ENCODE data around the gene CPN2.

CPN2 gene

DNA sequence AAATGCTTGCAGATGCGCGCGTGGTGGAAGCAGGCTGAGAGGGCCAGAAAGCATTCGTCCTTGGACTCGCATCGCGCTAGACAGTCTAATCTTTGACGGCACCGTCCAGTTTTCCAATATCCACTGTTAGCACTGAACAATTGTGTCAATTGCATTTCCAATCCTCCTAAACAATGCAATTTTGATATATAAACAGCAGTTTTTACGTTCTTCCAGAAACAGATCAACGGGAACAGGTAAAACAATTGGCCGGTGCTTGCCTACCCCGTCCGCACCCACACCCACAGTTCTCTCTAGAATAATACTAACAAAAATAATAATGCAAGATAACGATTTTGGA lies 17.2 kb downstream of the CPN2 start:
- no peaks in the 10 kb centered on the region for H3K36me3 ChIP-seq (ENCODE audit: insufficient read depth, low read length)
- no peaks in the 10 kb centered on the region; the same call in 1 of the 2 replicates for H3K4me1 ChIP-seq (ENCODE audit: insufficient read depth, low read length)
- no peak overlapping the region for H3K9ac ChIP-seq (ENCODE audit: low read depth, low read length)
- no peaks in the 10 kb centered on the region for H3K9me3 ChIP-seq (ENCODE audit: control insufficient read depth, insufficient read depth, low read length)

DNA sequence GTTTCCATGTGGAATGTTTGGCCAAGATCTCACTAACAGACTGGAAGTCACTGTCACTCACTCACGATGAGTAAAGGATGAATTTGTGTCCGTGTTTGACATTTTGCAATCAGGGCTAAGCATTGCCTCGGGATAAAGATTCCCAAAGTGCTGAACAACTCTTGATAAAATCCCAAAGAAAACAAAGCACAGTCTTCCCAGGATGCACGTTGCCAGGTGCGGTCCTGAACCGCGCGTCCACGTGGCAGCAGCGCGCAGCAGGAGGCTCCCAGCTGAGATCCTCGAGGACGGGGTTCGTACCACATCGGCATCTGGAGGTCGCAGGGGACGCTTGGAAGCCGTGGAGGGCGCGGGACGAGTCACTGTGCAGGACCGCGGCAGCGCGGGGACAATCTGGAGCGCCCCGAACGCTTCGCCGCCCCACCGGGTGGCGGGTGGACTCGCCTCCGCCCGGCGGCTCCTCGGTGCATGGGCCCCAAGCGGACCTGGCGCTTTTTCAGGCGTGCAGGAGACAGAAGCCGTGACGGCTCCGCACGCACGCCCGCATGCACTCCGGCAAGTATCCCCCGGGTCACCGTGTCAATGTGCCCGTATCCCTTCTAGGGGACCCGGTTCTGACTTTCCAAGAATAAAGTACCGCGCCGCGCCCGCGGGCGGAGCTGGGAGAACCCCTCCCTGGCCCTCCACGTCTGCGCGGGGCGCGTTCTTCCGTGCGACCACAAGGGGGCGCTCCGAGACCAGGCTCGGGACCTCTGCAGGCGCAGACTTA lies 17.7 kb downstream of the CPN2 start:
- Histone ChIP-seq H3K9me3 (ENCODE audit: control insufficient read depth, insufficient read depth, low read length) (no peaks in the 10 kb centered on the region), H3K36me3 (ENCODE audit: insufficient read depth, low read length) (no peaks in the 10 kb centered on the region), H3K4me1 (ENCODE audit: insufficient read depth, low read length) (no peaks in the 10 kb centered on the region; the same call in 1 of the 2 replicates), H3K9ac (ENCODE audit: low read depth, low read length) (peak overlapping the region; percentile 60)

DNA sequence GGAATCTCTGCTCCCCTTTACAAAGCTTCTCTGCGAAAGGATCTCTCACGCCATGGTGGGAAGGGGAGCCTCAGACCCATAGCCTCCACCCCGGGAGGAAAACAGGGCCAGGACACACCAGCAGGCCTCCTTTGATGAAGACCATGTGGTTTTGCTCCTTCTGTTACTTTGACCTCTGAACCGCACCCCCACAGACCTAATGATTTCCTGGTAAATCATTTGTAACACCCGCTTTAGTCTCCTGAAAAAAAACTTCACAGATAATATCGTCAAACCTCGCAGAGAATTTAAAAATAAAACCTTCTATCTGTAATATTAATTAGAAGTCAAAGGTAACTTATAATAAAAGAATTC lies 18.3 kb downstream of the CPN2 start:
- no peaks in the 10 kb centered on the region; the same call in 1 of the 2 replicates for H3K4me1 ChIP-seq (ENCODE audit: insufficient read depth, low read length)
- H3K9ac ChIP-seq (ENCODE audit: low read depth, low read length), result no peak overlapping the region
- no peaks in the 10 kb centered on the region for H3K36me3 ChIP-seq (ENCODE audit: insufficient read depth, low read length)
- no peaks in the 10 kb centered on the region for H3K9me3 ChIP-seq (ENCODE audit: control insufficient read depth, insufficient read depth, low read length)

DNA sequence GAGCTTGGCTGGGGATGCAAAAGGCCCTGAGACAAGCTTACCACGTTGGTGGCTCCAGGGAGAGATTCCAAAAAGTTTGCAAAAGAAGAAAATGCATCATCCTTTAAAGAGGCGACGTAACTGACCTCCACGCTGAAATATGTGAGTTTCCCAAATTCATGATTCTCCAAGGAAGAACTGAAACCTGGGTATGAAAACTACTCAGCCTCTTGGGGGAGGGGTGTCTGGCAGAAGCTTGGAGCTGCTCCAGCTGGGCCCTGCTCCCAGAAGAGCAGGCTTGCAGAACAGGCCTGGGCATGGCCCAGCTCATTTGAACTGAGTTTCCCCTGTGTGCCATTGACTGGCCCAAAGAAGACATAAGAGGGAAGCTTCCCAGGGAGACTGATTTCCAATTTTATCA lies 20.5 kb downstream of the CPN2 start:
- H3K36me3 ChIP-seq (ENCODE audit: insufficient read depth, low read length), result no peaks in the 10 kb centered on the region
- no peaks in the 10 kb centered on the region for H3K4me1 ChIP-seq (ENCODE audit: insufficient read depth, low read length)
- H3K9me3 ChIP-seq (ENCODE audit: control insufficient read depth, insufficient read depth, low read length), result no peaks in the 10 kb centered on the region
- no peak overlapping the region for H3K9ac ChIP-seq (ENCODE audit: low read depth, low read length)

DNA sequence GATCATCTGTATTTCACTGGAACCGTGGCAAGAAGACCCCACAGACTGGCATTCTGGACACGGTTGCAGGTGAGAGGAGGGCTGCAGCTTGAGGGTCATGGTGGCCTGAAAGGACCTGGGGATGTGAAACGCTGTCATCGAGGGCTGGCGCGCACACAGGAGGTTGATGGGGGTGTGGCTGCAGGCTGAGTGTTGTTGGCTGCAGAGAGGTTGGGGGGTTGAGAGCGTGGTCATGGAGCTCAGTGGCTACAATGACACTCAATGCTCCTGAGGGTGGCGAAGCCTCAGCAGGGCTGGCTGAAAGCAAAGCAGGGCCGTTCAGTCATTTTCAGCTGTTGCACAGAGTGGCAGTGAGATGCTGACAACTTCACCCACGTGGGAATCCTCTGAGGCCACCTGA lies 21.0 kb downstream of the CPN2 start:
- Histone ChIP-seq H3K9me3 (ENCODE audit: control insufficient read depth, insufficient read depth, low read length) (no peaks in the 10 kb centered on the region), H3K36me3 (ENCODE audit: insufficient read depth, low read length) (no peaks in the 10 kb centered on the region), H3K4me1 (ENCODE audit: insufficient read depth, low read length) (no peaks in the 10 kb centered on the region), H3K9ac (ENCODE audit: low read depth, low read length) (no peak overlapping the region)

DNA sequence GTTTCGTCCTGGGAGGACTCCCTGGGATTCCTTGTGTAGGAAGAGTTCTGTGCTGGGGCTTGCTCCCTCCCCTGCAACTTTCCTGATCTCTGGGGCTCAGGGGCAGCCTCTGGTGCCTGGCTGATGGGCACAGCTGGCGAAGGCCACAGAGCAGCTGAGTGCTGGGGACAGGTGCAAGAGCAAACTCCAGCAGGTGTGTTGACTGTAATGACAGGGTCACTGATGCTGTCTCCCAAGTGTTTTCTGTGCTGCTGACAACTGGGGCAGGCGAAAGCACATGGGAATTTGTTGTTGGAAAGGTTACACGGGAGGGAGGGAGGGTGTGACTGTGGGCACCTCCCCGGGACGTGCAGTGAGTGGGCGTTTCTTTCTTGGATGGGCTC lies 21.6 kb downstream of the CPN2 start:
- Histone ChIP-seq H3K9ac (ENCODE audit: low read depth, low read length) (no peak overlapping the region), H3K36me3 (ENCODE audit: insufficient read depth, low read length) (no peaks in the 10 kb centered on the region), H3K9me3 (ENCODE audit: control insufficient read depth, insufficient read depth, low read length) (no peaks in the 10 kb centered on the region), H3K4me1 (ENCODE audit: insufficient read depth, low read length) (no peaks in the 10 kb centered on the region)

DNA sequence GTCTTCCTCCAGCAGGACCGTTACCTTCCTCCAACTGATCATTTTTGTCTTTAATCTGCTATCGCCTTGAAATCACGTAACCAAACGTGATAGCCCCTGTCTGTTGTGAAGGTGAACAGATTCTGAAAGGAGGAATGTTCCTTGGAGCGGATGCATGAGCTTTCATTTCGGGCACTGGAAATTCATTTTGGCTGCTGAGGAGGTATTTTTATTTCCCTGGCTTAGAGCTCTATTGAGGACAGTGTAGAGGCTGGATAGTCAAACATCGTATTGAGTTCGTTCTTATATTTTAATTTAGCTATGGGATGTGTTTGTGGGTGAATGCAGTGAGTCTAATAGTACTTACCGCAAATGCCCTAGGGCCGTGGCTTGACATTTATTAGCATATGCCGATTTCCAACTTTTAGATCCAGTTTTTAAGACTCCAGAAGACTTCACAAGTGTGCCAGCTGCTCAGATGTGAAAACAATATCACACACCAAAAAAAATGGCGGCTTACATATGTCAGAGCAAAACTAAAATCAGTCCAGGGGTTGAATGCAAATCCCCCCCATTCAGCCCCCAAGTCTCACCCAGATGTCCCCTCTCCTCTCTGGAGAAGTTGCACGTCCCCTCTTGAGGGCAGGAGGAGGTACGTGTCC lies 22.1 kb downstream of the CPN2 start:
- Histone ChIP-seq H3K36me3 (ENCODE audit: insufficient read depth, low read length) (no peaks in the 10 kb centered on the region), H3K9me3 (ENCODE audit: control insufficient read depth, insufficient read depth, low read length) (no peaks in the 10 kb centered on the region), H3K4me1 (ENCODE audit: insufficient read depth, low read length) (no peaks in the 10 kb centered on the region), H3K9ac (ENCODE audit: low read depth, low read length) (no peak overlapping the region)

DNA sequence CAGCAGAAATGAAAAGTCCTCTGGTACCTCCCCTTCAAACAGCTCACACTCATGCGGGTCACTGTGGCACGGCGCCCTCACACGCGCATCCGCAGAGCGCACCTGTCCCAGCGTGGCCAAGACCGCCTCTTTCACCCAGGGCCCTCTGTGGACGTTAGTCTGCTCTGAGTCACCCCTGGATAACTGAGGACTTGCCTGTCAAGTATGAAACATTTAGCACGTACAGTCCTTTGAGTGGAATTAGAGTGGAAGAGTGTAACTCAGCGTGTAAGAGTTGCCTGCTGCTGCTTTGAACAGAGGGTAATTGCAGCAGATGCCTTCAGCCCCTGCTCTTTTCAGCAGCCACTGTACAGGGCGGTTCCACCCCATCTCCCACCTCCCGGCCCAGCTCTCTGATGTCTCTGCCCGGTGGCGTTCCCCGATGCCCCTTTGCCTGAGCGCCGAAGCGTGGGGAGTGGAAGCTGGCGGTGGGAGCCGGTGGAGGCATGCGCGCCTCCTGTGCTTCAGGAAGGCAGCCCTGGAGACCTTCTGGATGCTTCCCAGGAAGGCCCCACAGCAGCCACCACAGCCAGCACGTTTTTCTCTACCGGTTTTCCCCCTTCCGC lies 23.0 kb downstream of the CPN2 start:
- Histone ChIP-seq H3K36me3 (ENCODE audit: insufficient read depth, low read length) (no peaks in the 10 kb centered on the region), H3K9me3 (ENCODE audit: control insufficient read depth, insufficient read depth, low read length) (no peaks in the 10 kb centered on the region), H3K9ac (ENCODE audit: low read depth, low read length) (no peak overlapping the region), H3K4me1 (ENCODE audit: insufficient read depth, low read length) (no peaks in the 10 kb centered on the region)

DNA sequence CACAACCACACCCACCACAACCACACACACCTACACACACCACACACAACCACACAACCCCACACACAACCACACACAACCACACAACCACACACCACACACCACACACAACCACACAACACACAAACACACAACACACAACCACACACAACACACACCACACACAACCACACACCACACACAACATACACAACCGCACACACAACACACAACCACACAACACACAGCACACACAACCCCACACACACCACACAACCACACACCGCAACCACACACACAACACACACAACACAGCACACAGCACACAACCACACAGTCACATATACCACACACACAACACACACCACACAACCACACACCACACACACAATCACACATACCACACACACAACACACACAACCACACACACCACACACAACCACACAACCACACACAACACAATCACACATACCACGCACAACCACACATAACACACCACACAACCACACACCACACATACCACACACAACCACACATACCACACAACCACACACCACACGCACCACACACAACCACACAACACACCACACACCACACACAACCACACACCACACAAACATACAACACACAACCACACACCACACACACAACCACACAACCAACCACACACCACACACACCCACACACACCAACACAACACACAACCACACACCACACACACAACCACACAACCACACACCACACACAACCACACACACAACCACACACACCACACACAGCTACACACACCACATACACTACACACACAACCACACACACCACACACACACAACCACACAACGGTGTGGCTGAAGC lies 23.7 kb downstream of the CPN2 start:
- Histone ChIP-seq H3K4me1 (ENCODE audit: insufficient read depth, low read length) (no peaks in the 10 kb centered on the region), H3K9me3 (ENCODE audit: control insufficient read depth, insufficient read depth, low read length) (no peaks in the 10 kb centered on the region; the same call in 1 of the 2 replicates), H3K36me3 (ENCODE audit: insufficient read depth, low read length) (no peaks in the 10 kb centered on the region), H3K9ac (ENCODE audit: low read depth, low read length) (no peak overlapping the region)

DNA sequence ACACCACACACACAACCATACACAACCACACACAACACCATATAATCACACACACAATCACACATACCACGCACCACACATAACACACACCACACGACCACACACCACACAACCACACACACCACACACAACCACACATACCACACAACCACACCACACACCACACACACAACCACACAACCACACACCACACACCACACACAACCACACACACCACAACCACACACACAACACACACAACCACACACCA lies 24.2 kb downstream of the CPN2 start:
- no peak overlapping the region for H3K9ac ChIP-seq (ENCODE audit: low read depth, low read length)
- H3K9me3 ChIP-seq (ENCODE audit: control insufficient read depth, insufficient read depth, low read length), result no peaks in the 10 kb centered on the region; the same call in 1 of the 2 replicates
- H3K36me3 ChIP-seq (ENCODE audit: insufficient read depth, low read length), result no peaks in the 10 kb centered on the region
- H3K4me1 ChIP-seq (ENCODE audit: insufficient read depth, low read length), result no peaks in the 10 kb centered on the region

DNA sequence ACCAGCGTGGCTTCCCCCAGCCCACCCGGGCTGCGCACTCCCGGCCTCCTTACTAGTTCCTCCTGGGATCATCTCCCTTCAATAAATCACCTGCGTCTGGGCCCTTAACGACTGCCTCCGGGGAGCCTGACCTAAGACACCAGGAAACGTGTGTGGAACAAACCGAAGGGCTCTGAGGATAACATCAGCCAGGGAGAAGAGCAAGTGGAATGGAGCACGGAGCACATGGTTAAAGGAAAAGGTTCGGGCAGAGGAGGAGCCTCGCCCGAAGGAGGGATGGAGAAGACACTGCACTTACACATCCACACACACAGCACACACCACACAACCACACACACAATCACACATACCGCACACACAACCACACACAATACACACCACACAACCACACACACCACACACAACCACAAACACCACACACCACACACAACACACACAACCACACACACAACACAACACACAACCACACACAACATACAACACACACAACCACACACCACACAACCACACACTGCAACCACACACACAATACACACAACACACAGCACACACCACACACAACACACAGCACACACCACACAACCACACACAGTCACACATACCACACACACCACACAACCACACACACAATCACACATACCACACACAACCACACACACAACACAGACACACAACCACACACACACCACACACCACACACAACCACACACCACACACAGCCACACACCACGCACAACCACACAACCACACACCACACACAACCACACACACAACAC lies 24.7 kb downstream of the CPN2 start:
- Histone ChIP-seq H3K36me3 (ENCODE audit: insufficient read depth, low read length) (no peaks in the 10 kb centered on the region), H3K9me3 (ENCODE audit: control insufficient read depth, insufficient read depth, low read length) (no peaks in the 10 kb centered on the region; the same call in 1 of the 2 replicates), H3K4me1 (ENCODE audit: insufficient read depth, low read length) (no peaks in the 10 kb centered on the region), H3K9ac (ENCODE audit: low read depth, low read length) (no peak overlapping the region)

DNA sequence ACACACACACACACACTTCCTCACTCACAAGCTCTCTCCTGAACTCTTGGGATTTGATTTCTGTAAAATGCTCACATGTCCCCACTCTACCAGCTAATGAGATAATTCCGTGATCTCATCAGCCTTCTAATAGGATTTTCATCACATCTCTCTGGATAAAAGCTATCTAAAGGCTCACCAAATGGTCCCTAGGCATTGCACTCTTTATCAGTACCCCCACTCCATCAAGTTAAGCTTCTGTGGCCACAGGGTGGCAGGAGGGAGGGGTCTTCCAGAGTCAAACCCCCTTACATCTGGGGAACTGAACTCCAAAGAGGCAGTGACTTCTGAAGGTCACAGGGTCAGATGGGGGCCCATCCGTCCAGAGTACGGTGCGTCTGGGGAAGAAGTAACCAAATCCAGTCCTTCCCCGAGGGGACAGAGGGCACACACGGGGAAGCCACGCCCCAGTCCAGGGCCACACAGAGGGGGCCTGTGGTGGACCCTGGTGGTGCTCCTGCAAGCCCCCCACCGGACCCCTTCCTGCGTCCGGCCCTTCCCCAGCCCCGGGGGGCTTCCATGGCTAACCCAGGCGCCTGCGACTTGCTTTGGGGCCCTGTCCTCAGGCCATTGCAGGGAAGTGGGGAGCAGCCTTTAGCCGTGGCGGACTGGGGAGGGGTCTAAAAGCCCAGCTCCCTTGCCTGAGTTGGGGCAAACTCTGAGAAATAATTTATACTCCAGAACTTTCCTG lies 25.5 kb downstream of the CPN2 start:
- H3K9me3 ChIP-seq (ENCODE audit: control insufficient read depth, insufficient read depth, low read length), result no peaks in the 10 kb centered on the region; the same call in 1 of the 2 replicates
- H3K36me3 ChIP-seq (ENCODE audit: insufficient read depth, low read length), result no peaks in the 10 kb centered on the region
- no peaks in the 10 kb centered on the region for H3K4me1 ChIP-seq (ENCODE audit: insufficient read depth, low read length)
- H3K9ac ChIP-seq (ENCODE audit: low read depth, low read length), result no peak overlapping the region

DNA sequence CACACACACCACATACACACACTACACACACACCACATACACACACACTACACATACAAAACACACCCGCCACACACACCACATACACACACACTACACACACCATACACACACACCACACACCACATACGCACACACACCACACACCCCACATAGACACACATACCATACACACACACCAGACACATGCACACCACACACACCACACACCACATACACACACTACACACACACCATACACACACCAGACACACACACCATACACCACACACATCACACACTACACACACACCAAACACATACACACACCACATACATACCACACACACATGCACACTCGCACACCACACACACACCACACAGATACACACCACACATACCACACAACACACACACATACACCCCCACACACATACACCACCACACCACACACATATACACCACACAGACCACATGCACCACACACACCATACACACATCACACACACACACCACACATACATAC lies 26.3 kb downstream of the CPN2 start:
- no peaks in the 10 kb centered on the region for H3K4me1 ChIP-seq (ENCODE audit: insufficient read depth, low read length)
- H3K9me3 ChIP-seq (ENCODE audit: control insufficient read depth, insufficient read depth, low read length), result peaks cover under 1% of the 10 kb centered on the region; the same call in 1 of the 2 replicates
- no peak overlapping the region for H3K9ac ChIP-seq (ENCODE audit: low read depth, low read length)
- no peaks in the 10 kb centered on the region for H3K36me3 ChIP-seq (ENCODE audit: insufficient read depth, low read length)

Measured in ES-I3 (cell line).